ENCODE results near the gene CORO2B.

Gene CORO2B, protein sequence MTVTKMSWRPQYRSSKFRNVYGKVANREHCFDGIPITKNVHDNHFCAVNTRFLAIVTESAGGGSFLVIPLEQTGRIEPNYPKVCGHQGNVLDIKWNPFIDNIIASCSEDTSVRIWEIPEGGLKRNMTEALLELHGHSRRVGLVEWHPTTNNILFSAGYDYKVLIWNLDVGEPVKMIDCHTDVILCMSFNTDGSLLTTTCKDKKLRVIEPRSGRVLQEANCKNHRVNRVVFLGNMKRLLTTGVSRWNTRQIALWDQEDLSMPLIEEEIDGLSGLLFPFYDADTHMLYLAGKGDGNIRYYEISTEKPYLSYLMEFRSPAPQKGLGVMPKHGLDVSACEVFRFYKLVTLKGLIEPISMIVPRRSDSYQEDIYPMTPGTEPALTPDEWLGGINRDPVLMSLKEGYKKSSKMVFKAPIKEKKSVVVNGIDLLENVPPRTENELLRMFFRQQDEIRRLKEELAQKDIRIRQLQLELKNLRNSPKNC

DNA sequence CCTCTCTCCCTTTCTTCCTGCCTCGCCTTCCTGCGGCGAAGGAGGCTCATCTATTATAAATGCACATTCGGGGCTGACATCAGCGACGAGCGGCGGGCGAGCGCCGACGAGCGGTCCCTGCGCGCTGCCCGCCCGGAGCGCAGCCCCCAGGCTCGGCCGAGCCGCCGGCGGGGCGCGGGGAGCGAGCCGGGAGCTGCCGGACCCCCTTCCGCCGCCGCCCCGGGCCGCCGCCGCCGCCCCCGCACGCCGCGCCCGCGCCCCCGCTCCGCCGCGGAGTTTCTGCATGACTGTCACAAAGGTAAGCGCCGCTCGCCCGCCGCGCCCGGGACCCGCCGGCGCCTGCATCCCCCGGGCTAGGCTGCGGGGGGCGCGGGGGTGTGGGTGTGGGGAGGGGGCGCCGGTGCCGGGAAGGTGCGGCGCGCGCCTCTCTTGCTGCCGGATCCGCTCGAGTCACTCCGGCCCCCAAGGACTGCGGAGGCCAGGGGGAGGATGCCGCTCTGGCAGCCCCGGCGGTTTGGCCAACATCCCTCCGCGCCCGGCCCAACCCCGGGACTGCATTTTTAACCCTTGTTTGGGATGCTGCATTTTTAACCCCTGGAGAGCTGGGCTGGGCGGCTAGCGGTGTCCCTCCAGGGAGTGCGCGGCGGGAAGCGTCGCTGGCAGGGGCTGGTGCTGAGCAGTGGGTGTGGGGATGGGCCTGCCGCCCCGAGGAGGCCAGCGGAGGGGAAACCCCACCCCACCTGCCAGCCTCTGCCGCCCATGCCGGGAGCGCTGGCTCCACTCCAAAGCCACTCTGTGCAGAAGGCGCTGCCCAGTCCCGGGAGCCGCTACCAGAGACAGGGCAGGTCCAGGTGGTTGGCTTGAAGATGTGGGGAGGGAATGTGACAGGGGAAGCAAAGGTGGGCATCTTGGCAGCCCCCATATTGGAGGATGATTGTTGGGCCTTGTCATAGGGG is at the start of gene CORO2B:
Gene CORO2B (plus strand): TSS at position 14 of the 956 bp plus-strand sequence. CDS start 270 bp downstream, at position 284.
- no peak for DNase-seq (ENCODE audit: low read depth)
- TF ChIP-seq, protein P1, sequence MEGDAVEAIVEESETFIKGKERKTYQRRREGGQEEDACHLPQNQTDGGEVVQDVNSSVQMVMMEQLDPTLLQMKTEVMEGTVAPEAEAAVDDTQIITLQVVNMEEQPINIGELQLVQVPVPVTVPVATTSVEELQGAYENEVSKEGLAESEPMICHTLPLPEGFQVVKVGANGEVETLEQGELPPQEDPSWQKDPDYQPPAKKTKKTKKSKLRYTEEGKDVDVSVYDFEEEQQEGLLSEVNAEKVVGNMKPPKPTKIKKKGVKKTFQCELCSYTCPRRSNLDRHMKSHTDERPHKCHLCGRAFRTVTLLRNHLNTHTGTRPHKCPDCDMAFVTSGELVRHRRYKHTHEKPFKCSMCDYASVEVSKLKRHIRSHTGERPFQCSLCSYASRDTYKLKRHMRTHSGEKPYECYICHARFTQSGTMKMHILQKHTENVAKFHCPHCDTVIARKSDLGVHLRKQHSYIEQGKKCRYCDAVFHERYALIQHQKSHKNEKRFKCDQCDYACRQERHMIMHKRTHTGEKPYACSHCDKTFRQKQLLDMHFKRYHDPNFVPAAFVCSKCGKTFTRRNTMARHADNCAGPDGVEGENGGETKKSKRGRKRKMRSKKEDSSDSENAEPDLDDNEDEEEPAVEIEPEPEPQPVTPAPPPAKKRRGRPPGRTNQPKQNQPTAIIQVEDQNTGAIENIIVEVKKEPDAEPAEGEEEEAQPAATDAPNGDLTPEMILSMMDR (conservative IDR thresholded peaks at IDR 0.05; ENCODE audit: low read depth, low read length): no peak
- peak within 1 kb of the TSS; percentile 40 for H3K4me3 ChIP-seq (ENCODE audit: low read length)

DNA sequence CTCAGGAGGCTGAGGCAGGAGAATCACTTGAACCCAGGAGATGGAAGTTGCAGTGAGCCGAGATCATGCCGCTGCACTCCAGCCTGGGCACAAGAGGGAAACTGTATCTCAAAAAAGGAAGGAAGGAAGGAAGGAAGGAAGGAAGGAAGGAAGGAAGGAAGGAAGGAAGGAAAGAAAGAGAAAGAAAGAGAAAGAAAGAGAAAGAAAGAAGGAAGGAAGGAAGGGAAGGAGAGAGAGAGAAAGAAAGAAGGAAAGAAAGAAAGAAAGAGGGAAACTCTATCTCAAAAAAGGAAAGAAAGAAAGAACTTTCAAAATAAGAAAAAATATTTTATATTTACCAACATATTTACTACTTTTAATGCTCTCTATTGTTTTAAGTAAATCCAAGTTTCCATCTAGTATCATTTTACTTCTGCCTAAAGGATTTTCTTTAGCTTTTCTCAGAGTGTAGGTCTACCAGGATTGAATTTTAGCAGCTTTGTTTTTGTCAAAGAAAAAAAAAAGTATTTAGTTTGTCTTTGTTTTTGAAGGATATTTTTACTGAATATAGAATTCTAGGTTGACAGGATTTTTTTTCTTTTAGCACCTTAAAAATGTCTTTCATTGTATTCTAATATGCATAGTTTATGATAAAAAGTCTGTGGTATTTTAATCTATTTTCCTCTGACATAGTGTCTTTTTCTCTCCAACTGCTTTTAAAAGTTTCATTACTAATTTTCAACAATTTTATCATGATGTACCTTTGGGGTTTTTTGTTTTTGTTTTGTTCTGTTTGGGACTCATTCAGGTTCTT is 47.2 kb upstream of the CORO2B start:
- no peak overlapping the region for H3K4me3 ChIP-seq (ENCODE audit: low read length)
- TF ChIP-seq, protein P1 (conservative IDR thresholded peaks at IDR 0.05; ENCODE audit: low read depth, low read length): no peak
- no peak for DNase-seq (ENCODE audit: low read depth)

DNA sequence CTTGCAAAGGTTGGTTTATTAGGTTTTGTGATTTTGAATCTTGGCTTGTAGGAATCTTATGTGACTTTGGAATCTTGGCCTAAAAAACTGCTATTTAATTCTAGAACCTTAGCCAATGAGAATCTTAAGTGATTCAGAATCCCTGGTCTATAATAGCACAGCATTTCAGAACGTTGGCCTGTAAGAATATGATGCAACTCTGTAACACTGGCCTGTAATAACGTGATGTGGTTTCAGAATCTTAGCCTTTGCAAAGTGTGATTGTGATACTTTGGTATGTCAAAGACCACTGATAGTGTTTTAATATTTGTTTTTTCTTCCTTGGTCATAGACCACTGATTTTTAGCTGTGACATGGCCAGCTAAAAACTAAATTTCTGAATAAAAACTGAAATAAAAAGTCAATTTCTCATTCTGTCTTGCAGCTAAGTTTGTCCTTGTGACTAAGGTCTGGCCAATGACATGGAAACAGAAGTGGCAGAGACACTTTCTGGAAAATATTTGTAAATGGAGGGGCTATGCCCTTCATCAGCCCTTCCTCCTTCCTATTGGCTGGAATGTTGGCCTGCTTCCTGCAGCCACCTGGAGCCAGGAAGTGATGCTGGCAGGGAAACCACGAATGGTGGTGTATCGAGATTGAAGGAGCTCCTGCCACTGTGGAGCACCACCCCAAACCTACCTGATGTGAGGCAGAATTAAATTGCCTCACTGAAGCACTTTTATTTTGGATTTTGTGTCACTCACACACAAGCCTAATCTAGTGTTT is 42.3 kb upstream of the CORO2B start:
- peak; percentile 19 for DNase-seq (ENCODE audit: low read depth)
- H3K4me3 ChIP-seq (ENCODE audit: low read length): no peak overlapping the region
- TF ChIP-seq, protein P1 (conservative IDR thresholded peaks at IDR 0.05; ENCODE audit: low read depth, low read length): no peak

DNA sequence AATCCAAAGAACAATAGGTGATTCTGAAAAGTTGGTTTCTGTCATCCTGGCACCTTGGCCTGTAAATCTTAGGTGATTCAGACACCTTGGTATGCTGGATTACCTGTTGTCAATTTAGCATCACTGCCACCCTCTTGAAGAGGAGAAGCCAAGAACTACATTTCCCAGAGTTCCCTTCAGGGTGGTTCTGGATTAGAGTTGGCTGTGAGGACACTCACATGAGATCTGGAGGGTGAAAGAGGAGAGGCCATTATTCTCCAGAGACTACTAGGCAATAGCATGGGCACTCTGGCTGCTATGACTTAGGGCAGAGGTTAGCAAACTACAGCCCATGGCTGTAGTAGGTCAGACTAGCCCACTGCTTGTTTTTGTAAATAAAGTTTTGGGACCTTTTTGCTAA is 41.7 kb upstream of the CORO2B start:
- H3K4me3 ChIP-seq (ENCODE audit: low read length): no peak overlapping the region
- DNase-seq (ENCODE audit: low read depth): no peak

DNA sequence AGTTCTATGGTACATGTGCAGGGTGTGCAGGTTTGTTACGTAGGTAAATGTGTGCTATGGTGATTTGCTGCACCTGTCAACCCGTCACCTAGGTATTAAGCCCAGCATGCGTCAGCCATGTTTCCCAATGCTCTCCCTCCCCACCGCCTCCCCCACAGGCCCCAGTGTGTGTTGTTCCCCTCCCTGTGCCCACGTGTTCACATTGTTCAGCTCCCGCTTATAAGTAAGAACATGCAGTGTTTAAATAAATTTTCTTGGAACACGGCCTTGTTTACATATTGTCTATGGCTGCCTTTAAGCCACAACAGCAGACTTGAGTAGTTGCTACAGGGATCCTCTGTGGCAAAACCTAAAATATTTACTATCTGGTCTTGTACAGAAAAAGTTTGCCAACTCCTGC is 41.3 kb upstream of the CORO2B start:
- no peak for DNase-seq (ENCODE audit: low read depth)
- TF ChIP-seq, protein P1 (conservative IDR thresholded peaks at IDR 0.05; ENCODE audit: low read depth, low read length): no peak
- no peak overlapping the region for H3K4me3 ChIP-seq (ENCODE audit: low read length)

More for the DNA sequence above, 41.7 kb upstream of the CORO2B start:
- TF ChIP-seq, protein P1 (conservative IDR thresholded peaks at IDR 0.05; ENCODE audit: low read depth, low read length): no peak

DNA sequence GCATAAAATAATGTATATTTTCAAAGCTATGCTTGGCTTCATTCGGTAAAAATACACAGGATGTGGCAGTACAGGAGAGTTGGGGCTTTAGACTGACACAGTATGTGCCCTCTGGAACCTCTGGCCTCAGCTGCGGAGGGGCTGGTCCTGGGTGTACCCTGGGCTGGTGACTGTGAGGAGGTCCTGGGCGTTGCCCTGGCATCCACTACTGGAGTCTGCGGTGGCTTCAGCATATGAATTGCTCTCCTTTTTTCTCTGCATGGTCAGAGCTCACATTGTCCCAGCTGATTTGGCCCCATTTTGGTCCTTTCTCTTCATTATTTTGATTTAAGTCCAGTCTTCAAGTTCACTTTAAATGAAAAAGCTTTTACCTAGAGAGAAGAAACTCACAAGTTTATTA is 40.5 kb upstream of the CORO2B start:
- no peak overlapping the region for H3K4me3 ChIP-seq (ENCODE audit: low read length)
- no peak for DNase-seq (ENCODE audit: low read depth)
- TF ChIP-seq, protein P1 (conservative IDR thresholded peaks at IDR 0.05; ENCODE audit: low read depth, low read length): no peak
